ENCODE measurements around the gene NRXN3.

DNA sequence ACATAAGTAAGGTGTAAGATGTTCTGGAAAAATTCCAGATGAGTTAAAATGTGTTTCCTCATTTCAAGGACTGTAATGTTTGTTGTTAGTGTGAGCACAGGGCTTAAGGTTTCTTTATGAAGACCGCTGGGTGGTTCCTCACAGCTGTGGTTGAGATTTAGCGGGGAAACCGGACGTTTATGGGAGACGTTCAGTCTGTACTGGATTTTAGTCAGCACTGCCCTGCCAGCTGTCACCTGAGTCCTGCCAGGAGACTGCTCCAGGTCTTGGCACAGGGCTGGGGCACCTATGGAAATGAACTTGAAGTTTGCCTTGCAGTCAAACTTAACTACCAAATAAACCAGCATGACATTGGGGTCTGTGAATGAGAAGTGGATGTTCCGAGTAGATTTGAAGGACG lies 1485.9 kb downstream of the NRXN3 start:
- TF ChIP-seq POLR2AphosphoS5 (IDR thresholded peaks at IDR 0.05) (no peak), POLR2A (IDR thresholded peaks at IDR 0.05) (no peak)
- TF ChIP-seq, protein P1, sequence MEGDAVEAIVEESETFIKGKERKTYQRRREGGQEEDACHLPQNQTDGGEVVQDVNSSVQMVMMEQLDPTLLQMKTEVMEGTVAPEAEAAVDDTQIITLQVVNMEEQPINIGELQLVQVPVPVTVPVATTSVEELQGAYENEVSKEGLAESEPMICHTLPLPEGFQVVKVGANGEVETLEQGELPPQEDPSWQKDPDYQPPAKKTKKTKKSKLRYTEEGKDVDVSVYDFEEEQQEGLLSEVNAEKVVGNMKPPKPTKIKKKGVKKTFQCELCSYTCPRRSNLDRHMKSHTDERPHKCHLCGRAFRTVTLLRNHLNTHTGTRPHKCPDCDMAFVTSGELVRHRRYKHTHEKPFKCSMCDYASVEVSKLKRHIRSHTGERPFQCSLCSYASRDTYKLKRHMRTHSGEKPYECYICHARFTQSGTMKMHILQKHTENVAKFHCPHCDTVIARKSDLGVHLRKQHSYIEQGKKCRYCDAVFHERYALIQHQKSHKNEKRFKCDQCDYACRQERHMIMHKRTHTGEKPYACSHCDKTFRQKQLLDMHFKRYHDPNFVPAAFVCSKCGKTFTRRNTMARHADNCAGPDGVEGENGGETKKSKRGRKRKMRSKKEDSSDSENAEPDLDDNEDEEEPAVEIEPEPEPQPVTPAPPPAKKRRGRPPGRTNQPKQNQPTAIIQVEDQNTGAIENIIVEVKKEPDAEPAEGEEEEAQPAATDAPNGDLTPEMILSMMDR (IDR thresholded peaks at IDR 0.05), result no peak
